Brain microvascular endothelial cell (primary cell): ENCODE data around the gene GRAMD1A.

Experiments
- DNase-seq: peaks from one replicate; pipeline ENCODE4 v3.0.0-alpha.2; 2020
- H3K27ac ChIP-seq: fragments of 250-450 bp; sonication (Bioruptor Pico); 2 replicates; pipeline ENCODE4 v1.5.1; 2020; ENCODE audit warnings: mild to moderate bottlenecking, moderate library complexity
- H3K27me3 ChIP-seq: fragments of 250-450 bp; sonication (Bioruptor Pico); replicated peaks from 2 replicates; pipeline ENCODE4 v1.5.1; 2020; ENCODE audit warnings: mild to moderate bottlenecking
- H3K36me3 ChIP-seq: fragments of 250-450 bp; sonication (Bioruptor Pico); replicated peaks from 2 replicates; pipeline ENCODE4 v1.5.1; 2020; ENCODE audit warnings: mild to moderate bottlenecking
- H3K4me3 ChIP-seq: 2 replicates; pipeline ENCODE4 v1.5.1; 2011; ENCODE audit warnings: low read depth, mild to moderate bottlenecking, control low read depth, low read length, moderate library complexity
- in situ Hi-C: cut with HindIII; loops from 2 replicates; pipeline ENCODE4 v1.10.0; 2017; ENCODE audit warnings: low sequenced_read_pairs, low pct_ligation_motif_present
- TF ChIP-seq, protein P1 (sequence below): IDR thresholded peaks from 2 replicates; pipeline ENCODE4 v1.5.1; 2011; ENCODE audit warnings: low read depth, mild to moderate bottlenecking, moderate library complexity, low read length, control low read depth, inconsistent platforms; ENCODE audit errors: missing control alignments

The GRAMD1A gene

GRCh38 chr19:35070471-35070870 is 70.3 kb downstream of the GRAMD1A start:
- TF ChIP-seq, protein P1, sequence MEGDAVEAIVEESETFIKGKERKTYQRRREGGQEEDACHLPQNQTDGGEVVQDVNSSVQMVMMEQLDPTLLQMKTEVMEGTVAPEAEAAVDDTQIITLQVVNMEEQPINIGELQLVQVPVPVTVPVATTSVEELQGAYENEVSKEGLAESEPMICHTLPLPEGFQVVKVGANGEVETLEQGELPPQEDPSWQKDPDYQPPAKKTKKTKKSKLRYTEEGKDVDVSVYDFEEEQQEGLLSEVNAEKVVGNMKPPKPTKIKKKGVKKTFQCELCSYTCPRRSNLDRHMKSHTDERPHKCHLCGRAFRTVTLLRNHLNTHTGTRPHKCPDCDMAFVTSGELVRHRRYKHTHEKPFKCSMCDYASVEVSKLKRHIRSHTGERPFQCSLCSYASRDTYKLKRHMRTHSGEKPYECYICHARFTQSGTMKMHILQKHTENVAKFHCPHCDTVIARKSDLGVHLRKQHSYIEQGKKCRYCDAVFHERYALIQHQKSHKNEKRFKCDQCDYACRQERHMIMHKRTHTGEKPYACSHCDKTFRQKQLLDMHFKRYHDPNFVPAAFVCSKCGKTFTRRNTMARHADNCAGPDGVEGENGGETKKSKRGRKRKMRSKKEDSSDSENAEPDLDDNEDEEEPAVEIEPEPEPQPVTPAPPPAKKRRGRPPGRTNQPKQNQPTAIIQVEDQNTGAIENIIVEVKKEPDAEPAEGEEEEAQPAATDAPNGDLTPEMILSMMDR, result no peak
- Histone ChIP-seq H3K36me3 (no peaks in the 10 kb centered on the region), H3K4me3 (no peak overlapping the region)

DNA sequence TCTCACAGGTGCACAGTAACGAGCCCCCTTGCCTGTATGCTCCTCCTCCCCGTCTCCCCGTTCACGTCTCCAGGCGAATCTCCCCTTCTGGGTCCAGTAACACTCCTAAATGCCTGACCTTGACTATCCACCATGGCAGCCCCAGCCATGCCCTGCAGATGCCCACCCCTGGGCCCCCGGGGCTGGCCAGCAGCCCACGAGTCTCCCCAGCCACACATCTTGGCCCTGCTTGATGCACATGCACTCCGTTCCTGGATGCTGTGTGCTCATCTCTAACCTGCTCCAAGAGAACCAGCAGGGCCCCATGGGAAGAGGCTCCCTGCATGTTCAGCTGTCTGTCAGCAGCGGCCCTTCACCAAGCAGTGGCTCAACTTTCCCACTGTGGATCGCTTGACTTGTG is 73.4 kb downstream of the GRAMD1A start:
- no peak overlapping the region for H3K27ac ChIP-seq
- no peaks in the 10 kb centered on the region for H3K36me3 ChIP-seq
- in situ Hi-C loops, result no loop called here
- TF ChIP-seq, protein P1, result no peak
- H3K4me3 ChIP-seq, result no peak overlapping the region
- DNase-seq, result no peak
- H3K27me3 ChIP-seq, result no peaks in the 10 kb centered on the region

More at GRCh38 chr19:35070471-35070870, 70.3 kb downstream of the GRAMD1A start:
- no peak overlapping the region for H3K27ac ChIP-seq
- in situ Hi-C loops, result no loop called here
- no peaks in the 10 kb centered on the region for H3K27me3 ChIP-seq
- no peak for DNase-seq

GRCh38 chr19:35073941-35074340 is 73.8 kb downstream of the GRAMD1A start:
- H3K27ac ChIP-seq, result no peak overlapping the region
- DNase-seq, result no peak
- H3K4me3 ChIP-seq, result no peak overlapping the region
- no peaks in the 10 kb centered on the region for H3K27me3 ChIP-seq
- no peaks in the 10 kb centered on the region for H3K36me3 ChIP-seq
- TF ChIP-seq, protein P1, result no peak
- in situ Hi-C loops, result no loop called here

- TF ChIP-seq, protein P1, result no peak
- Histone ChIP-seq H3K27ac (no peak overlapping the region), H3K27me3 (no peaks in the 10 kb centered on the region), H3K36me3 (no peaks in the 10 kb centered on the region), H3K4me3 (no peak overlapping the region)
- in situ Hi-C loops, result no loop called here
- DNase-seq, result no peak
Measured at GRCh38 chr19:35074426-35075201, 74.5 kb downstream of the GRAMD1A start.

- no peak for DNase-seq
- Histone ChIP-seq H3K27me3 (no peaks in the 10 kb centered on the region), H3K27ac (no peak overlapping the region), H3K4me3 (no peak overlapping the region), H3K36me3 (no peaks in the 10 kb centered on the region)
- in situ Hi-C loops, result no loop called here
- TF ChIP-seq, protein P1, result no peak
Measured at GRCh38 chr19:35075202-35076025, 75.3 kb downstream of the GRAMD1A start.
